AG09309 (cell line): ENCODE data around the gene NLGN1.

ENCODE experiments used
- DNase-seq: peaks from one replicate; pipeline ENCODE4 v3.0.0-alpha.2; 2010; ENCODE audit warnings: low read depth
- H3K4me3 ChIP-seq: 2 replicates; pipeline ENCODE4 v1.5.1; 2011; ENCODE audit warnings: mild to moderate bottlenecking, low read depth, low read length, moderate library complexity; ENCODE audit not compliant: control insufficient read depth
- CTCF ChIP-seq: IDR thresholded peaks from 2 replicates; pipeline ENCODE4 v1.5.1; 2011; ENCODE audit warnings: mild to moderate bottlenecking, low read depth, low read length, inconsistent platforms; ENCODE audit not compliant: insufficient read depth, control insufficient read depth; ENCODE audit errors: missing control alignments

The NLGN1 gene

DNA sequence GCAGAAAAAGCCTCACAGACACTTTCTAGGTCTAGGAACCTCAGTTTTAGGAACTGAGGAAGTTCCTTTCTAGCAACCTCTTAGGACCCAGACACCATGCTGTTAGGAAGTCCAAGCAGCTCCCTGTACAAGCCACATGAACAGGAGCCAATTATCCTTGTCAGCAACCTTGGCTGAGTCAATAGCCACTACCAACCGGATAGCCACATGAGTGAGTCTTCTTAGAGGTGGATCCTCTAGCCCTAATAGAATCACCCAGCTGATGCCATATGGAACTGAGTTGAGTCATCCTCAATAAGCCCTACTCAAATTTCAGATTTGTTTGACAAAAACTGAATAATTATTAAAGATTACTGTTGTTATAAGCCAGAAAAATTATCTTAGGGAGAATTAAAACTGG is 256.2 kb downstream of the NLGN1 start:
- no peak overlapping the region for H3K4me3 ChIP-seq
- no peak for TF ChIP-seq CTCF
- no peak for DNase-seq

DNA sequence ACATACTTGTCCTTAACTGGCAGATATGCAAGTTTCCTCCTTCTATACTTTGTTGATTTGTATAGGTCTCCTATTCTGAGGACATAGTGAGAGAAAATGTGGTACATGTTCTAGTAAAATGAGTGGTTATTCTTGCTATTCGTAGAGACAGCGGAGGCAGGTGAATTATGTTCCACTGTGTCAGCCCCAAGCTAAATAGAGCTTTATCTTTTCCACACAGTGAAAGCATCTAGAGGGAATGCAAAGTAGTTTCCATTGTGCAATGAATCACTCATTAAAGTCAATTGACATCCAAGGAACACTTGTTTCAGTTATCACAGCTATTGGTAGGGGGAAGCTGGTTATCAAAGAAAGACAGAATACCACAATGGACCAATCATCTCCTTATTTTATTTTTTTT is 262.4 kb downstream of the NLGN1 start:
- no peak for TF ChIP-seq CTCF
- H3K4me3 ChIP-seq = no peak overlapping the region
- no peak for DNase-seq

DNA sequence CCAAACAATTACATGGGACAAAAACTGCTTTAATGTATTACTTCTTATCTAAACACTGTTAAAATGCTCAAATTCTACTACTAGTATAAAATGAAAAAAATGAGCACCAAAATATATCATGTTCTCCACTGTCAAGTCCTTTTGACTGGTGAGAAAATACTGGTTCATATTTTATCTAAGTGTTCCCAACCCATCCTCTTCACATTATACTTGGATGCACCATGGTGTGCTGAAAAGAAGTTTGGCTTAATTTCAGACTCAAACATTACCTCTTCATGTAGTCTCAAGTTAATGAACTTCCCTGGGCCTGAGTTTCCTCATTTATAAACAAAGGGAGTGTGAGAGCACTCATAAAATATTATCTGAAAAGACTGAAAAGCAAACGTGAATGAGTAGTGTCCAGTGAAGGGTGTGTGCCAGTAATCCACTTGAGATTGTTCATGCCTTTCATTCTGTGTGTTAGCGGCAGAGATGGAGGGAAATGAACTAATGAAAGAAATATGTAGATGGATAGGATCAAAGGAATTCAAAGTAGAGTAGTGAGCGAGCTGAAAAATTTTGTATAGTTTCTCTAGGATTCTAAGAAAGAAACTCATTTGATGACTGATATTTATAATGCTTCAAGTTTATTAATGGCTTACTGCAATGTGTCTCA is 263.2 kb downstream of the NLGN1 start:
- no peak overlapping the region for H3K4me3 ChIP-seq
- TF ChIP-seq CTCF = no peak
- no peak for DNase-seq

GRCh38 chr3:173663696-173664111 is 266.2 kb downstream of the NLGN1 start:
- no peak overlapping the region for H3K4me3 ChIP-seq
- no peak for TF ChIP-seq CTCF
- no peak for DNase-seq

- DNase-seq = no peak
- no peak for TF ChIP-seq CTCF
- H3K4me3 ChIP-seq = no peak overlapping the region
Measured at GRCh38 chr3:173676094-173676493, 278.6 kb downstream of the NLGN1 start.

GRCh38 chr3:173681188-173681678 is 283.7 kb downstream of the NLGN1 start:
- DNase-seq = no peak
- TF ChIP-seq CTCF = no peak
- H3K4me3 ChIP-seq = no peak overlapping the region
